ENCODE data around the gene MZT2A. TPM values are rescaled to one million over a fixed set of nuclear protein-coding genes. Genes with fewer than 3 reads are reported as not detected.
"Not testable (repeated sequence)": the region's sequence is repeated elsewhere in the genome, so short reads cannot be mapped to it uniquely, and the experiment has no call there.

The MZT2A gene
- total RNA-seq, 1 donor from 2014 or later = 285 TPM

DNA sequence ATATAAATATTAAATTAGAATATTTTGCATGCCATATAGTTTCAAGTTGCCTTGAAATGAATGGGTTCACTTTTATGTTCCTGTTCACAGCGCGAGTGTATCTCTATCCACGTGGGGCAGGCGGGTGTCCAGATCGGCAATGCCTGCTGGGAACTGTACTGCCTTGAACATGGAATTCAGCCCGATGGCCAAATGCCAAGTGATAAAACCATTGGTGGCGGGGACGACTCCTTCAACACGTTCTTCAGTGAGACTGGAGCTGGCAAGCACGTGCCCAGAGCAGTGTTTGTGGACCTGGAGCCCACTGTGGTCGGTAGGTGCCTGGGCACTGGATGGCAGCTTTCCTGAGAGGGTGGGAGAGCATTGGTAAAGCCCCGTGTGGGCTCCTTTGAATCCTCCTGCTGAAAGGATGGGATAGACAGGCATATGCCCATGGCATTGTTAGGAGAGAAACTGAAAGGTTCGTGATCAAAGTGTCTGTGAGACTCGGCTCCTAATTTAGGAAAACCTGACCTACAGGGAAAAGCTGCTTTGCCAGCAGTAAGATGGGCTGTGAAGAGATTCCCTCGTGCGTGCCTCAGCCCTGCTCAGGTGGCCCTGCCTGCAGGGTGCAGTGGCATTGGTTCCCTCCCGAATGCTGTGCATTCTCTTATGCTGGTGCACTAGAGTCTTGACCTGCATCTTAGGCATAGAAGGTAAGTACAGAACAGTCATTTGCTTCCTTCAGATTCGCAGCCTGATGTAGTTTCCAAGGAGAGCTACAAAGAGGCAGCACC, 13.9 kb downstream of the MZT2A start:
- H3K4me3 ChIP-seq (ENCODE audit: low read depth, low read length); DNase-seq (ENCODE audit: low read depth); H3K36me3 ChIP-seq (ENCODE audit: control insufficient read depth, insufficient read depth, low read length); H3K27me3 ChIP-seq (ENCODE audit: control insufficient read depth, insufficient read depth, low read length): not testable (repeated sequence)

DNA sequence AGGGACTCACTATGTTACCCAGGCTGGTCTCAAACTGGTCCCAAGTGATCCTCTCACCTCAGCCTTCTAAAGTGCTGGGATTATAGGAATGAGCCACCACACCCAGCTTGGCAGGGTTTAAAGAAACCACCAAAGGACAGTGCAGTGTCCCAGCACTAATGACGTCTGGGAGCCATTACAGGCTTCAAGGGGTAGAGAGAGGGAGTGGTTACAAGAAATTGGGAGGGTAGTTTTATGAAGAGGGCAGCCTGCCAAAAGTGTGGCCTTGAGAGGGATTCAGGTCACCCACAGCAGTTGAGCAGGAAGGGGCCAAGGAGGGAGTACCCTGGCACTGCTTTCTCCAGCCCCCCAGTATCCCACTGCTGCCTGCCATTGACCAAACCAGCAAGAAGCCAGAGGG, 15.0 kb downstream of the MZT2A start:
- H3K36me3 ChIP-seq (ENCODE audit: control insufficient read depth, insufficient read depth, low read length); H3K4me3 ChIP-seq (ENCODE audit: low read depth, low read length); DNase-seq (ENCODE audit: low read depth): not testable (repeated sequence)

DNA sequence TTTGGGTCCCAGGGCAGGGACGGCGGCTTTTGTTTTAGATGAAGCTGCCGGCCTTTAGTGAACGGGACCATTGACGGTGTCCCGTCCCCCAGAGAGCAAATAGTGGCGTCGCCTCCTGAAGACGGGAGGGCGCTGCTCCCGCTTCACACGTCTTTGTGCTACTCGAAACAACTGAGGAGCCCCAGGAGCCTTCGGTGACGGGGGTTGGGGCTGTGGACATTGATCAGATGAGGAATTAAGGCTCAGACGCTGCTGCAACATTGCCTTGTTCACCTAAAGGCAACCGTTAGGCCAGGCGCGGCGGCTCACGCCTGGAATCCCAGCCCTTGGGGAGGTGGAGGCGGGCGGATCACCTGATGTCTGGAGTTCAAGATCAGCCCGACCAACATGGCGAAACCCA, 15.8 kb downstream of the MZT2A start:
- H3K36me3 ChIP-seq (ENCODE audit: control insufficient read depth, insufficient read depth, low read length) = not testable (repeated sequence)

More for the DNA sequence above, 15.0 kb downstream of the MZT2A start:
- H3K27me3 ChIP-seq (ENCODE audit: control insufficient read depth, insufficient read depth, low read length) = not testable (repeated sequence)

DNA sequence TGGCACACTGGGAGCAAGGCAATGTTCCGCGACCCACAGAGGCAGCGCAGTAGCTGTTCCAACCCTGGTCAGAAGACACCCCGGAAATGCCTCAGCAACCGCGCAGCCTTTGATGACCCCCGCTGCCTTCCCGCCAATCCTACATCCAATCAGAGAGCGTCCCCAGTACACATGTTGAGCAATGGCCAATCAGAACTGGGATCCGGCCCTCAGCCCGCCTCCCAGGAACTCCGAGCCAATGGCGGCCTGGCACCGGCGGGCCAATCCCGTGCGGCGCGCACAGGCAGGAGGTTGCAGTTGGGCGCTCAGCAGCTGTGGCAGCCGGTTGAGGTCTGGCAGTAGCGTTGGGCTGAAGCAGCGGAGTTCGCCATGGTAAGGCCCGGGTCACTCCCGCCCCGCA, 16.4 kb downstream of the MZT2A start, which contains the start of gene TUBA3D:
TUBA3D (plus strand) TSS at position 289 of the 400 bp plus-strand sequence; CDS start at position 370, 81 bp downstream.
- Histone ChIP-seq H3K27me3 (ENCODE audit: control insufficient read depth, insufficient read depth, low read length) (no peaks in the 10 kb centered on the region), H3K4me3 (ENCODE audit: low read depth, low read length) (no peak within 1 kb of the TSS), H3K36me3 (ENCODE audit: control insufficient read depth, insufficient read depth, low read length) (no peaks in the 10 kb centered on the region)
- TF ChIP-seq, protein P1, sequence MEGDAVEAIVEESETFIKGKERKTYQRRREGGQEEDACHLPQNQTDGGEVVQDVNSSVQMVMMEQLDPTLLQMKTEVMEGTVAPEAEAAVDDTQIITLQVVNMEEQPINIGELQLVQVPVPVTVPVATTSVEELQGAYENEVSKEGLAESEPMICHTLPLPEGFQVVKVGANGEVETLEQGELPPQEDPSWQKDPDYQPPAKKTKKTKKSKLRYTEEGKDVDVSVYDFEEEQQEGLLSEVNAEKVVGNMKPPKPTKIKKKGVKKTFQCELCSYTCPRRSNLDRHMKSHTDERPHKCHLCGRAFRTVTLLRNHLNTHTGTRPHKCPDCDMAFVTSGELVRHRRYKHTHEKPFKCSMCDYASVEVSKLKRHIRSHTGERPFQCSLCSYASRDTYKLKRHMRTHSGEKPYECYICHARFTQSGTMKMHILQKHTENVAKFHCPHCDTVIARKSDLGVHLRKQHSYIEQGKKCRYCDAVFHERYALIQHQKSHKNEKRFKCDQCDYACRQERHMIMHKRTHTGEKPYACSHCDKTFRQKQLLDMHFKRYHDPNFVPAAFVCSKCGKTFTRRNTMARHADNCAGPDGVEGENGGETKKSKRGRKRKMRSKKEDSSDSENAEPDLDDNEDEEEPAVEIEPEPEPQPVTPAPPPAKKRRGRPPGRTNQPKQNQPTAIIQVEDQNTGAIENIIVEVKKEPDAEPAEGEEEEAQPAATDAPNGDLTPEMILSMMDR (IDR thresholded peaks at IDR 0.05; ENCODE audit: insufficient read depth, low read length, poor library complexity, severe bottlenecking) = no peak
- DNase-seq (ENCODE audit: low read depth) = no peak

More for the DNA sequence above, 15.8 kb downstream of the MZT2A start:
- DNase-seq (ENCODE audit: low read depth); H3K4me3 ChIP-seq (ENCODE audit: low read depth, low read length); H3K27me3 ChIP-seq (ENCODE audit: control insufficient read depth, insufficient read depth, low read length): not testable (repeated sequence)

DNA sequence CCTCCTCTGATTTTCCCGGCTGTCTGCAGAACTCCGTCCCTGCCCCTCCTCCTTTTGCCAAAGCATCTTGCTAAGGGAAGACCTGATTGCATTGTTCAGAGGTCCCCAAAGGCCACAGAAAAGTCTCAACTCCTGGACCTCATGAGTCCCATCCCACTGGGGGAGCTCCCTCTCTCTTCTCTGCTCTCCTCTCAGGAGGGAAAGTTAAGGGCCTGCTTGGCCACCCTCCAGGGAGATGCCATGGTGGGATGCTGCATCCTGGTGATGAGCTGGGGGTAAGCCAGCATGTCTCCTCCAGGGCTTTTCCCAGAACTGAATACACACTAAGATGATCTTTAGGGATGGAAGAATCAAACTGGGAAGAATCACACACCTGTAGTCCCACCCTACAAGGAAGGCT, 18.9 kb downstream of the MZT2A start:
- DNase-seq (ENCODE audit: low read depth); H3K27me3 ChIP-seq (ENCODE audit: control insufficient read depth, insufficient read depth, low read length); H3K4me3 ChIP-seq (ENCODE audit: low read depth, low read length); H3K36me3 ChIP-seq (ENCODE audit: control insufficient read depth, insufficient read depth, low read length): not testable (repeated sequence)

DNA sequence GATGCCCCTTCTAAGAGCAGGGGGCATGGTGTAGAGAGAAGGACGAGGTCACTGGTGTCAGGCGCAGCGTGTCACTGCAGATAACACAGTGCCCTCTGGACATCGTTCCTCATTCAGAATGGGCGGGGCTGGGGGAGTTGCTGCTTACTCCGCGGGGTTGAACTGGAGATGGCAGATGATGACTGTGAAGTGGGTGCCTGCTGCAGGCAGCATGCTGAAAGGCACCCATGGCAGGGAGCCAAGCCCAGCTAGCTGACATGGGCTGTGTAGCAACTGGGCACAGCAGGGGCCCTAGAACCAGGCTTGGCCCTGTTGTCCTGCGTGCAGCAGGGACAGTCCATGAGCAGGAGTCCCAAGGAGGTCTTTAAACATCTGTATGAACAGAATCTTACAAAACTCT, 20.6 kb downstream of the MZT2A start:
- not testable (repeated sequence) for H3K36me3 ChIP-seq (ENCODE audit: control insufficient read depth, insufficient read depth, low read length); DNase-seq (ENCODE audit: low read depth); H3K4me3 ChIP-seq (ENCODE audit: low read depth, low read length); H3K27me3 ChIP-seq (ENCODE audit: control insufficient read depth, insufficient read depth, low read length)

DNA sequence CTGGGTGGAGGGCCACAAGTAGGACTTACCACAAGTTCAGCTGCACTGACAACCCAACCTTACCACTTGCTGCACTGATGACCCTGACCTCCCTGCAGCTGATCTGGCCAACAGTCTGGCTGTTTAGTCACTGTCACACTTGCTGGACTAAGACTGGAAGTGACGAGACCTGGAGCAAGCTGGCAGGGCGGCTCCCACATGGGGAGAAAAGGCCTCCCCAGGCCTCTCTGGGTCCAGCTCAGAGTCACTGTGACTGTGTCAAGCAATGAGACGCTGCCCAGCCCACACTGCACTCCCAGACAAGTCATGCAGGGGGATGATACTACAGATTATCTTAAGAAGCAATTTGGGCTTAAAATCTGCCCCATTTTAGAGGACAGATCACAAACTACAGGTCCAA, 21.3 kb downstream of the MZT2A start:
- not testable (repeated sequence) for H3K36me3 ChIP-seq (ENCODE audit: control insufficient read depth, insufficient read depth, low read length); H3K27me3 ChIP-seq (ENCODE audit: control insufficient read depth, insufficient read depth, low read length); H3K4me3 ChIP-seq (ENCODE audit: low read depth, low read length); DNase-seq (ENCODE audit: low read depth)

DNA sequence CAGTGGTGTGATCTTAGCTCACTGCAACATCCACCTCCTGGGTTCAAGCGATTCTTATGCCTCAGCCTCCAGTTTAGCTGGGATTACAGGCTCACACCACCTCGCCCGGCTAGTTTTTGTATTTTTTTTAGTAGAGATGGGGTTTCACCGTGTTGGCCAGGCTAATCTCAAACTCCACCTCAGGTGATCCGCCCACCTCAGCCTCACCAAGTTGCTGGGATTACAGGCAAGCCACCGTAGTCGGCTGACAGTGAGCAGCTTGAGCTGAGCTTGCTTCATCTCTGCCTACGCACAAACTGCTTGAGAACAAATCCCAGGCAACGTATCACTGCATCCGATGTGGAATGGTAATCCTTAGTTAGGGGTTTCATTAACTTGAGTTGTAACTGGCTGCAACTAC, 24.5 kb downstream of the MZT2A start:
- not testable (repeated sequence) for H3K4me3 ChIP-seq (ENCODE audit: low read depth, low read length); H3K36me3 ChIP-seq (ENCODE audit: control insufficient read depth, insufficient read depth, low read length); DNase-seq (ENCODE audit: low read depth); H3K27me3 ChIP-seq (ENCODE audit: control insufficient read depth, insufficient read depth, low read length)

DNA sequence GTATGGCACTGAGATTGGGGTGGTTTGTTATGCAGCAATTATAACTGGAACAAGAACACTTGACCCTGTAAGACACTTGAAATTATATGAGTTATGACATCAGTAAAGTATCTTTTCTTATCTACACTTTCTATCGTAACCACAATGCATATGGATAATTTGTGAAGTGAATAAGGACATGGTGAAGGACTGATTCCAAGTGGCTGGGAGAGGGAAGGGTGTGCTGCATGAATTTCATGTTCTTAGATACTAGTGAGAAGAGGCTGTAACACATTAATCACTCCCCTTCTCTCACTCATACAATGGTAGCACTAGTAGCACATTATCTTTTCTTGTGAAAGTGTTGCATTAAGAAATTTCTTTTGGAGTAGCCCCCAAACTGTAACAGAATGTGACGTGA, 37.3 kb downstream of the MZT2A start:
- not testable (repeated sequence) for H3K36me3 ChIP-seq (ENCODE audit: control insufficient read depth, insufficient read depth, low read length); H3K27me3 ChIP-seq (ENCODE audit: control insufficient read depth, insufficient read depth, low read length); H3K4me3 ChIP-seq (ENCODE audit: low read depth, low read length); DNase-seq (ENCODE audit: low read depth)

DNA sequence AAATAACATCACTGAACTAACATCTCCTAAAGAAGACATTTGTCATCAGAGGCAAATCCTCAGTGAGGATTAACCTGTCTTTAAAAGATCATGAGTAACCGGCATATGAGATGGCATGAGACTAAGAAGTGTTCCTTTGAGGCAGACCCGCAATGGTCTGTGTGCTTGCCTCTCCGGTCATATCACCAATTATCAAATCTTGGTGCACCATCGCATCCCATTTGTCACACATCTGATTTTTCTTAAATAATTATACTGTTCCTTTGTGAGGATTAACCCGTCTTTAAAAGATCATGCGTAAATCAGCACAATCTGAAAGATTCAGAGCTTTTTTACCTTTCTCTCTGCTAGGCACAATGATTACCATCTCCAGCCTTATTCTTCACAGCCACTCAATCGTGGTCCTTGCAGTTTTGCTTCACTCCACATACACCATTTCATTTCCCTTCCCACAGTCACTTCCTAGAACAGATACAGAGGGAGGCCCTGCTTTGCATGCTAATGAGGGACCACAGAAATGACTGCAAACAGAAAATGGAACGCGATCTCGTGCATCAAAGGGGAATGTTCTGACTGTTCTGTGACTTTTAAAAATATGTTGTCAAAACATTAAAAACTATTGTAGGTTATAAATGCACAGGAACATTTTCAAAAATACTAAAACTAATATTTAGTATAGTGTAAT, 40.8 kb downstream of the MZT2A start:
- H3K36me3 ChIP-seq (ENCODE audit: control insufficient read depth, insufficient read depth, low read length); H3K27me3 ChIP-seq (ENCODE audit: control insufficient read depth, insufficient read depth, low read length); DNase-seq (ENCODE audit: low read depth): not testable (repeated sequence)

DNA sequence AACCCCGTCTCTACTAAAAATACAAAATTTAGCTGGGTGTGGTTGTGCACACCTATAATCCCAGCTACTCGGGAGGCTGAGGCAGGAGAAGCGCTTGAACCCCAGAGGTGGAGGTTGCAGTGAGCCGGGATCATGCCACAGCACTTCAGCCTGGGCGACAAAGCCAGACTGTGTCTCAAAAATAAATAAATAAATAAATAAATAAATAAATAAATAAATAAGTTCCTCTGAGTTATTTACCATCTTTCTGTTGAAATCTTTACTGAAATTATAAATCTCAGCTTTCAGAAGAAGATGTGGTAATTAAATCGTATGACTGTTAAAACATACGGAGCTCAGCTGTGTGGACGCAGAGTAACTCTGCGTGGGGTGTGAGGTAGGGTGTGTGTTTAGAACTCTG, 44.2 kb downstream of the MZT2A start:
- H3K36me3 ChIP-seq (ENCODE audit: control insufficient read depth, insufficient read depth, low read length); H3K4me3 ChIP-seq (ENCODE audit: low read depth, low read length); DNase-seq (ENCODE audit: low read depth); H3K27me3 ChIP-seq (ENCODE audit: control insufficient read depth, insufficient read depth, low read length): not testable (repeated sequence)

More for the DNA sequence above, 40.8 kb downstream of the MZT2A start:
- not testable (repeated sequence) for H3K4me3 ChIP-seq (ENCODE audit: low read depth, low read length)
